Naive thymus-derived CD4-positive, alpha-beta T cell (primary cell): ENCODE measurements around the gene NRL. TPM values are rescaled to one million over a fixed set of nuclear protein-coding genes. Genes with fewer than 3 reads are reported as not detected.
"Not testable (repeated sequence)": the region's sequence is repeated elsewhere in the genome, so short reads cannot be mapped to it uniquely, and the experiment has no call there.

Experiments used
- ATAC-seq: fragments of 150-1000 bp; cut with Tn5 transposase; 2 replicates; pipeline ENCODE4 v1.10.0; 2021; ENCODE audit warnings: mild to moderate bottlenecking, moderate library complexity
- CTCF ChIA-PET: fragments of 350-600 bp; sonication (Branson Sonifier 250); formaldehyde crosslinking; loops from one replicate; lab custom pipeline; 2021; ENCODE audit warnings: antibody characterized with exemption; lab: Charles Lee
- POLR2A ChIA-PET: fragments of 350-600 bp; sonication (Branson Sonifier 250); formaldehyde crosslinking; loops from one replicate; lab custom pipeline; 2021; ENCODE audit warnings: antibody characterized with exemption, inconsistent platforms; lab: Charles Lee
- DNase-seq, 9 donors: peaks; one replicate each; pipeline versions ENCODE4 v3.0.0 to v3.0.0-alpha.2; 2020 to 2022; ENCODE audit warnings: mixed read lengths in 1 of 9
- H3K27ac ChIP-seq: one replicate; pipeline ENCODE4 v1.7.0; 2013; ENCODE audit warnings: mild to moderate bottlenecking, low read depth, low read length, moderate library complexity
- H3K27me3 ChIP-seq, 2 donors: one replicate each; pipeline ENCODE4 v1.7.0; 2013; ENCODE audit warnings: low read length in 2 of 2, mild to moderate bottlenecking in 2 of 2, moderate library complexity in 2 of 2; ENCODE audit not compliant: control insufficient read depth in 2 of 2, insufficient read depth in 2 of 2
- H3K36me3 ChIP-seq, 3 experiments: 1 replicate in 2 of 3; 2 replicates in 1 of 3; pipeline ENCODE4 v1.7.0; 2013; ENCODE audit warnings: low read length in 3 of 3, mild to moderate bottlenecking in 3 of 3, moderate library complexity in 1 of 3; ENCODE audit not compliant: insufficient read depth in 3 of 3, control insufficient read depth in 2 of 3
- H3K4me1 ChIP-seq, 2 donors: one replicate each; pipeline ENCODE4 v1.7.0; 2013; ENCODE audit warnings: low read length in 2 of 2, mild to moderate bottlenecking in 2 of 2, moderate library complexity in 1 of 2; ENCODE audit not compliant: control insufficient read depth in 2 of 2, insufficient read depth in 2 of 2
- H3K4me3 ChIP-seq: 2 replicates; pipeline ENCODE4 v1.7.0; 2013; ENCODE audit warnings: mild to moderate bottlenecking, low read length
- H3K9me3 ChIP-seq, 3 experiments: 1 replicate in 2 of 3; 2 replicates in 1 of 3; pipeline ENCODE4 v1.7.0; 2013; ENCODE audit warnings: low read length in 3 of 3; ENCODE audit not compliant: control insufficient read depth in 2 of 3
- H3K27ac Mint-ChIP-seq, 9 donors: one replicate each; pipeline ENCODE4 v1.8.0; 2020 to 2022; ENCODE audit warnings: mixed read lengths in 9 of 9, mild to moderate bottlenecking in 8 of 9, moderate library complexity in 5 of 9, inconsistent platforms in 2 of 9
- H3K27me3 Mint-ChIP-seq, 5 donors: one replicate each; pipeline ENCODE4 v1.8.0; 2021 to 2022; ENCODE audit warnings: mixed read lengths in 5 of 5, mild to moderate bottlenecking in 1 of 5
- H3K36me3 Mint-ChIP-seq, 5 donors: one replicate each; pipeline ENCODE4 v1.8.0; 2020 to 2022; ENCODE audit warnings: mixed read lengths in 5 of 5, mild to moderate bottlenecking in 3 of 5, inconsistent platforms in 1 of 5
- H3K4me1 Mint-ChIP-seq, 7 donors: one replicate each; pipeline ENCODE4 v1.8.0; 2020 to 2022; ENCODE audit warnings: mixed read lengths in 7 of 7, mild to moderate bottlenecking in 3 of 7, inconsistent platforms in 1 of 7
- H3K4me3 Mint-ChIP-seq, 10 donors: one replicate each; pipeline ENCODE4 v1.8.0; 2020 to 2022; ENCODE audit warnings: mild to moderate bottlenecking in 10 of 10, mixed read lengths in 10 of 10, moderate library complexity in 6 of 10, inconsistent platforms in 2 of 10
- H3K9me3 Mint-ChIP-seq, 11 donors: one replicate each; pipeline ENCODE4 v1.8.0; 2020 to 2022; ENCODE audit warnings: mixed read lengths in 11 of 11, mild to moderate bottlenecking in 4 of 11, inconsistent platforms in 1 of 11, moderate library complexity in 1 of 11
- intact Hi-C, 2 donors: fragments of 100-400 bp; cut with micrococcal nuclease; formaldehyde crosslinking; loops; one replicate each; pipeline ENCODE4 v1.15.1; 2023
- polyA plus RNA-seq, 2 donors: library from polyadenylated mRNA; unstranded; fragments of 300-500 nt; fragmentation: Illumina TruSeq; gene quantifications; one replicate each; pipeline ENCODE4 v1.2.3, GENCODE V29; 2021
- total RNA-seq, 6 experiments: library from RNA in 5 of 6; stranded (reverse) in 5 of 6; gene quantifications; 1 replicate in 5 of 6; 2 replicates in 1 of 6; pipeline ENCODE4 v1.2.3 and lab custom pipeline; 2021 to 2026

The NRL gene
- total and polyA plus RNA-seq, 7 experiments from 2014 or later = 2.1 to 4.5 (median 3.7) TPM

- Mint-ChIP-seq H3K4me1 (peaks cover 6 to 16% (median 10%) of the 10 kb centered on the region in 7 donors), H3K9me3 (peaks cover 0 to 19% (median 7%) of the 10 kb centered on the region in 11 donors), H3K36me3 (peaks cover 0 to 5% (median 0%) of the 10 kb centered on the region in 5 donors), H3K27ac (peak overlapping the region; percentile 68 to 95 (median 88)), H3K27me3 (peaks cover 0 to 3% (median 0%) of the 10 kb centered on the region in 5 donors), H3K4me3 (peak overlapping the region; percentile 93 to 100 (median 96))
- Histone ChIP-seq H3K36me3 (no peaks in the 10 kb centered on the region), H3K9me3 (peaks cover 0 to 6% (median 0%) of the 10 kb centered on the region in 3 experiments), H3K27me3 (no peaks in the 10 kb centered on the region), H3K27ac (peak overlapping the region; percentile 65), H3K4me3 (peak overlapping the region; percentile 80), H3K4me1 (no peaks in the 10 kb centered on the region)
- intact Hi-C loops = loop anchor here (1.0 to 5.0 kb wide), 6 partner anchors 16 to 404 kb away; partner anchors contain the start of genes CARMIL3 (in 1 of the 2), DHRS4L2 (in 1 of the 2) and RABGGTA (in 1 of the 2)
- CTCF ChIA-PET = interaction anchor here (0.6 kb wide), 2 partner anchors 22 to 23 kb away, joined by 3 read pairs; no protein-coding TSS in a partner anchor
- POLR2A ChIA-PET = no interaction called here
- ATAC-seq (peak; percentile 84), DNase-seq (peak; percentile 46 to 76 (median 63))
Observed at GRCh38 chr14:24036169-24036962, 78.4 kb downstream of the NRL start.

DNA sequence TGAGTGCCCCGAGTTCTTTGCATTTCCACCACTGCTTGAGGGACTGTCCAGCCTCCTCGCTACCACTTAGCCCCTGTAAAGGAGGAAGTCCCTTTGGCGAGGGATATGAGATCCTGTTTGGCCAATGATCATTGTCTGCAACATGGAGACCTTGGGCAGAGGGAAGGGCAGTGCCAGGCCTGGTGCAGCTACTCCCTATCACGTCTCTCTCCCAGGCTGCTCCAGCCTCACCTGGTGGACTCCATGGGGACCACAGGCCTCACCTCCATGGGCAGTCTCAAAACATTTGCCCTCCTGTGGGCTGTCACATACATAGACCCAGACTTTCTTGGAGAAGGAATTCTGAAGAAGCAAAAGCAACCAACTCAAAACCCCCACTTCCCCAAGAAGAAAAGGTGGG is 79.0 kb downstream of the NRL start:
- CTCF ChIA-PET = interaction anchor here (0.6 kb wide), 2 partner anchors 22 to 23 kb away, joined by 3 read pairs; no protein-coding TSS in a partner anchor
- H3K9me3 Mint-ChIP-seq = peaks cover 0 to 25% (median 9%) of the 10 kb centered on the region in 11 donors

GRCh38 chr14:24032727-24033418 is 81.9 kb downstream of the NRL start:
- Histone ChIP-seq H3K36me3 (no peaks in the 10 kb centered on the region), H3K4me3 (no peak overlapping the region), H3K27ac (no peak overlapping the region), H3K27me3 (no peaks in the 10 kb centered on the region), H3K4me1 (no peaks in the 10 kb centered on the region), H3K9me3 (peaks cover 0 to 6% (median 0%) of the 10 kb centered on the region in 3 experiments)
- intact Hi-C loops = no loop called here
- peaks cover 0 to 30% (median 9%) of the 10 kb centered on the region in 11 donors for H3K9me3 Mint-ChIP-seq
- ATAC-seq (no peak), DNase-seq (no peak)
- peaks cover 6 to 16% (median 10%) of the 10 kb centered on the region in 7 donors for H3K4me1 Mint-ChIP-seq
- no peak overlapping the region for H3K27ac Mint-ChIP-seq
- CTCF ChIA-PET = interaction anchor here (0.7 kb wide), 1 partner anchor 653 kb away, joined by 3 read pairs; no protein-coding TSS in a partner anchor
- POLR2A ChIA-PET = no interaction called here
- H3K27me3 Mint-ChIP-seq = peaks cover 0 to 10% (median 0%) of the 10 kb centered on the region in 5 donors
- no peak overlapping the region for H3K4me3 Mint-ChIP-seq
- H3K36me3 Mint-ChIP-seq = peaks cover 0 to 11% (median 0%) of the 10 kb centered on the region in 5 donors

More for the DNA sequence above, 79.0 kb downstream of the NRL start:
- Mint-ChIP-seq H3K4me3 (peak overlapping the region; percentile 93 to 100 (median 96)), H3K4me1 (peaks cover 6 to 16% (median 10%) of the 10 kb centered on the region in 7 donors), H3K27ac (peak overlapping the region in 6 of 9 donors; percentile 9 to 95 (median 34))
- not testable (repeated sequence) for H3K27ac ChIP-seq, H3K4me1 ChIP-seq, H3K27me3 Mint-ChIP-seq, DNase-seq, H3K9me3 ChIP-seq, H3K27me3 ChIP-seq, H3K4me3 ChIP-seq, H3K36me3 ChIP-seq, ATAC-seq, H3K36me3 Mint-ChIP-seq
- intact Hi-C loops = loop anchor here (1.0 to 5.0 kb wide), 6 partner anchors 17 to 403 kb away; partner anchors contain the start of genes CARMIL3 (in 1 of the 2), DHRS4L2 (in 1 of the 2) and RABGGTA (in 1 of the 2)
- POLR2A ChIA-PET = interaction anchor here (0.6 kb wide), 1 partner anchor 180 kb away, joined by 3 read pairs; the partner anchor contains the start of gene MDP1

- H3K27ac ChIP-seq, H3K36me3 ChIP-seq, H3K4me1 Mint-ChIP-seq, POLR2A ChIA-PET, H3K9me3 ChIP-seq, ATAC-seq, H3K27me3 ChIP-seq, intact Hi-C loops, H3K4me1 ChIP-seq, H3K4me3 Mint-ChIP-seq, CTCF ChIA-PET, H3K4me3 ChIP-seq, H3K27ac Mint-ChIP-seq, DNase-seq: not testable (repeated sequence)
- Mint-ChIP-seq H3K27me3 (peaks cover 0 to 25% (median 0%) of the 10 kb centered on the region in 5 donors), H3K36me3 (peaks cover 0 to 14% (median 0%) of the 10 kb centered on the region in 5 donors), H3K9me3 (peaks cover 0 to 39% (median 11%) of the 10 kb centered on the region in 11 donors)
Observed at GRCh38 chr14:24031331-24031730, 83.4 kb downstream of the NRL start.

DNA sequence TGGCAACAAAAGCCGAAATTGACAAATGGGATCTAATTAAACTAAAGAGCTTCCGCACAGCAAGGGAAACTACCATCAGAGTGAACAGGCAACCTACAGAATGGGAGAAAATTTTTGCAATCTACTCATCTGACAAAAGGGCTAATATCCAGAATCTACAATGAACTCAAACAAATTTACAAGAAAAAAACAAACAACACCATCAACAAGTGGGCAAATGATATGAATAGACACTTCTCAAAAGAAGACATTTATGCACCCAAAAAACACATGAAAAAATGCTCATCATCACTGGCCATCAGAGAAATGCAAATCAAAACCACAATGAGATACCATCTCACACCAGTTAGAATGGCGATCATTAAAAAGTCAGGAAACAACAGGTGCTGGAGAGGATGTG is 85.1 kb downstream of the NRL start:
- H3K9me3 ChIP-seq, ATAC-seq, H3K4me3 Mint-ChIP-seq, H3K4me1 ChIP-seq, H3K36me3 ChIP-seq, CTCF ChIA-PET, intact Hi-C loops, DNase-seq, H3K4me1 Mint-ChIP-seq, H3K27me3 ChIP-seq, POLR2A ChIA-PET, H3K4me3 ChIP-seq, H3K27ac Mint-ChIP-seq, H3K27ac ChIP-seq: not testable (repeated sequence)
- Mint-ChIP-seq H3K27me3 (peaks cover 0 to 33% (median 0%) of the 10 kb centered on the region in 5 donors), H3K36me3 (peaks cover 0 to 17% (median 3%) of the 10 kb centered on the region in 5 donors), H3K9me3 (peaks cover 0 to 39% (median 11%) of the 10 kb centered on the region in 11 donors)
